PC-9 (cell line): Measurements from ENCODE around the gene CNTNAP5.

Experiments
- EZH2 ChIP-seq: fragments of 200-600 bp; sonication (generic); IDR thresholded peaks from 2 replicates; pipeline ENCODE4 v1.8.0; 2017; ENCODE audit warnings: antibody characterized with exemption, low read depth
- TF ChIP-seq, protein P1 (sequence below): fragments of 200-600 bp; sonication (generic); conservative IDR thresholded peaks from 2 replicates; pipeline ENCODE4 v1.6.1; 2017; ENCODE audit warnings: mixed run types, antibody characterized with exemption, mild to moderate bottlenecking, moderate library complexity

GRCh38 chr2:124586210-124586609, 561.1 kb downstream of the CNTNAP5 start:
- no peak for TF ChIP-seq EZH2
- TF ChIP-seq, protein P1, sequence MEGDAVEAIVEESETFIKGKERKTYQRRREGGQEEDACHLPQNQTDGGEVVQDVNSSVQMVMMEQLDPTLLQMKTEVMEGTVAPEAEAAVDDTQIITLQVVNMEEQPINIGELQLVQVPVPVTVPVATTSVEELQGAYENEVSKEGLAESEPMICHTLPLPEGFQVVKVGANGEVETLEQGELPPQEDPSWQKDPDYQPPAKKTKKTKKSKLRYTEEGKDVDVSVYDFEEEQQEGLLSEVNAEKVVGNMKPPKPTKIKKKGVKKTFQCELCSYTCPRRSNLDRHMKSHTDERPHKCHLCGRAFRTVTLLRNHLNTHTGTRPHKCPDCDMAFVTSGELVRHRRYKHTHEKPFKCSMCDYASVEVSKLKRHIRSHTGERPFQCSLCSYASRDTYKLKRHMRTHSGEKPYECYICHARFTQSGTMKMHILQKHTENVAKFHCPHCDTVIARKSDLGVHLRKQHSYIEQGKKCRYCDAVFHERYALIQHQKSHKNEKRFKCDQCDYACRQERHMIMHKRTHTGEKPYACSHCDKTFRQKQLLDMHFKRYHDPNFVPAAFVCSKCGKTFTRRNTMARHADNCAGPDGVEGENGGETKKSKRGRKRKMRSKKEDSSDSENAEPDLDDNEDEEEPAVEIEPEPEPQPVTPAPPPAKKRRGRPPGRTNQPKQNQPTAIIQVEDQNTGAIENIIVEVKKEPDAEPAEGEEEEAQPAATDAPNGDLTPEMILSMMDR, result no peak
